ENCODE data around the gene NRM.

Gene NRM

GRCh38 chr6:30716879-30717128, 26.0 kb upstream of the NRM start:
- H3K36me3 ChIP-seq (ENCODE audit: insufficient read depth, low read length), result peaks cover 37% of the 10 kb centered on the region
- no peaks in the 10 kb centered on the region for H3K9me3 ChIP-seq (ENCODE audit: low read length)
- H3K4me1 ChIP-seq (ENCODE audit: insufficient read depth, low read length), result peaks cover 10% of the 10 kb centered on the region
- peak overlapping the region; percentile 68 for H3K4me3 ChIP-seq (ENCODE audit: low read length)
- H3K27me3 ChIP-seq (ENCODE audit: insufficient read depth, low read length), result no peaks in the 10 kb centered on the region
- peak overlapping the region; percentile 32 for H2AFZ ChIP-seq (ENCODE audit: low read depth, low read length)

- Histone ChIP-seq H3K36me3 (ENCODE audit: insufficient read depth, low read length) (peaks cover 50% of the 10 kb centered on the region), H3K4me1 (ENCODE audit: insufficient read depth, low read length) (peaks cover 10% of the 10 kb centered on the region), H3K9me3 (ENCODE audit: low read length) (no peaks in the 10 kb centered on the region), H3K27me3 (ENCODE audit: insufficient read depth, low read length) (no peaks in the 10 kb centered on the region), H3K4me3 (ENCODE audit: low read length) (no peak overlapping the region), H2AFZ (ENCODE audit: low read depth, low read length) (no peak overlapping the region)
Observed at GRCh38 chr6:30714263-30714662, 23.5 kb upstream of the NRM start.

- no peak overlapping the region for H3K4me3 ChIP-seq (ENCODE audit: low read length)
- H3K9me3 ChIP-seq (ENCODE audit: low read length), result no peaks in the 10 kb centered on the region
- H3K36me3 ChIP-seq (ENCODE audit: insufficient read depth, low read length), result peaks cover 63% of the 10 kb centered on the region
- H3K27me3 ChIP-seq (ENCODE audit: insufficient read depth, low read length), result no peaks in the 10 kb centered on the region
- peaks cover 5% of the 10 kb centered on the region for H3K4me1 ChIP-seq (ENCODE audit: insufficient read depth, low read length)
- H2AFZ ChIP-seq (ENCODE audit: low read depth, low read length), result no peak overlapping the region
Observed at GRCh38 chr6:30712441-30712945, 21.7 kb upstream of the NRM start.

GRCh38 chr6:30711758-30712380, 21.1 kb upstream of the NRM start:
- H3K4me1 ChIP-seq (ENCODE audit: insufficient read depth, low read length), result peaks cover 5% of the 10 kb centered on the region
- peaks cover 69% of the 10 kb centered on the region for H3K36me3 ChIP-seq (ENCODE audit: insufficient read depth, low read length)
- no peaks in the 10 kb centered on the region for H3K9me3 ChIP-seq (ENCODE audit: low read length)
- no peaks in the 10 kb centered on the region for H3K27me3 ChIP-seq (ENCODE audit: insufficient read depth, low read length)
- H2AFZ ChIP-seq (ENCODE audit: low read depth, low read length), result no peak overlapping the region
- no peak overlapping the region for H3K4me3 ChIP-seq (ENCODE audit: low read length)

- H2AFZ ChIP-seq (ENCODE audit: low read depth, low read length), result no peak overlapping the region
- H3K36me3 ChIP-seq (ENCODE audit: insufficient read depth, low read length), result peaks cover 73% of the 10 kb centered on the region
- H3K4me1 ChIP-seq (ENCODE audit: insufficient read depth, low read length), result no peaks in the 10 kb centered on the region
- no peak overlapping the region for H3K4me3 ChIP-seq (ENCODE audit: low read length)
- H3K9me3 ChIP-seq (ENCODE audit: low read length), result no peaks in the 10 kb centered on the region
- H3K27me3 ChIP-seq (ENCODE audit: insufficient read depth, low read length), result no peaks in the 10 kb centered on the region
Observed at GRCh38 chr6:30709101-30709868, 18.5 kb upstream of the NRM start.

- Histone ChIP-seq H2AFZ (ENCODE audit: low read depth, low read length) (no peak overlapping the region), H3K27me3 (ENCODE audit: insufficient read depth, low read length) (no peaks in the 10 kb centered on the region), H3K36me3 (ENCODE audit: insufficient read depth, low read length) (peaks cover 71% of the 10 kb centered on the region)
Observed at GRCh38 chr6:30707281-30707850, 16.6 kb upstream of the NRM start.

GRCh38 chr6:30705620-30706019, 14.8 kb upstream of the NRM start:
- Histone ChIP-seq H3K4me3 (ENCODE audit: low read length) (no peak overlapping the region), H3K27me3 (ENCODE audit: insufficient read depth, low read length) (no peaks in the 10 kb centered on the region), H3K36me3 (ENCODE audit: insufficient read depth, low read length) (peaks cover 62% of the 10 kb centered on the region), H2AFZ (ENCODE audit: low read depth, low read length) (no peak overlapping the region), H3K9me3 (ENCODE audit: low read length) (no peaks in the 10 kb centered on the region), H3K4me1 (ENCODE audit: insufficient read depth, low read length) (no peaks in the 10 kb centered on the region)

More at GRCh38 chr6:30707281-30707850, 16.6 kb upstream of the NRM start:
- Histone ChIP-seq H3K4me3 (ENCODE audit: low read length) (no peak overlapping the region), H3K4me1 (ENCODE audit: insufficient read depth, low read length) (no peaks in the 10 kb centered on the region), H3K9me3 (ENCODE audit: low read length) (no peaks in the 10 kb centered on the region)

- H3K27me3 ChIP-seq (ENCODE audit: insufficient read depth, low read length), result no peaks in the 10 kb centered on the region
- peaks cover 64% of the 10 kb centered on the region for H3K36me3 ChIP-seq (ENCODE audit: insufficient read depth, low read length)
- no peaks in the 10 kb centered on the region for H3K4me1 ChIP-seq (ENCODE audit: insufficient read depth, low read length)
- H2AFZ ChIP-seq (ENCODE audit: low read depth, low read length), result no peak overlapping the region
- H3K4me3 ChIP-seq (ENCODE audit: low read length), result no peak overlapping the region
- H3K9me3 ChIP-seq (ENCODE audit: low read length), result no peaks in the 10 kb centered on the region
Observed at GRCh38 chr6:30703821-30704220, 13.0 kb upstream of the NRM start.

GRCh38 chr6:30703011-30703410, 12.2 kb upstream of the NRM start:
- H2AFZ ChIP-seq (ENCODE audit: low read depth, low read length), result no peak overlapping the region
- H3K4me1 ChIP-seq (ENCODE audit: insufficient read depth, low read length), result no peaks in the 10 kb centered on the region
- H3K27me3 ChIP-seq (ENCODE audit: insufficient read depth, low read length), result no peaks in the 10 kb centered on the region
- no peaks in the 10 kb centered on the region for H3K9me3 ChIP-seq (ENCODE audit: low read length)
- H3K4me3 ChIP-seq (ENCODE audit: low read length), result no peak overlapping the region
- peaks cover 59% of the 10 kb centered on the region for H3K36me3 ChIP-seq (ENCODE audit: insufficient read depth, low read length)

GRCh38 chr6:30700340-30700739, 9.6 kb upstream of the NRM start:
- Histone ChIP-seq H3K27me3 (ENCODE audit: insufficient read depth, low read length) (no peaks in the 10 kb centered on the region), H3K4me1 (ENCODE audit: insufficient read depth, low read length) (no peaks in the 10 kb centered on the region), H3K36me3 (ENCODE audit: insufficient read depth, low read length) (peaks cover 42% of the 10 kb centered on the region), H3K9me3 (ENCODE audit: low read length) (no peaks in the 10 kb centered on the region), H3K4me3 (ENCODE audit: low read length) (no peak overlapping the region), H2AFZ (ENCODE audit: low read depth, low read length) (no peak overlapping the region)

- no peaks in the 10 kb centered on the region for H3K27me3 ChIP-seq (ENCODE audit: insufficient read depth, low read length)
- H3K36me3 ChIP-seq (ENCODE audit: insufficient read depth, low read length), result peaks cover 16% of the 10 kb centered on the region
- H3K4me1 ChIP-seq (ENCODE audit: insufficient read depth, low read length), result peaks cover 3% of the 10 kb centered on the region
- no peak overlapping the region for H3K4me3 ChIP-seq (ENCODE audit: low read length)
- no peaks in the 10 kb centered on the region for H3K9me3 ChIP-seq (ENCODE audit: low read length)
- H2AFZ ChIP-seq (ENCODE audit: low read depth, low read length), result no peak overlapping the region
Observed at GRCh38 chr6:30696432-30696831, 5.6 kb upstream of the NRM start.

- Histone ChIP-seq H3K27me3 (ENCODE audit: insufficient read depth, low read length) (no peaks in the 10 kb centered on the region), H2AFZ (ENCODE audit: low read depth, low read length) (peak overlapping the region; percentile 46), H3K4me1 (ENCODE audit: insufficient read depth, low read length) (peaks cover 36% of the 10 kb centered on the region), H3K4me3 (ENCODE audit: low read length) (peak overlapping the region; percentile 53), H3K9me3 (ENCODE audit: low read length) (no peaks in the 10 kb centered on the region), H3K36me3 (ENCODE audit: insufficient read depth, low read length) (no peaks in the 10 kb centered on the region)
Observed at GRCh38 chr6:30691208-30691847, 544 bp upstream of the NRM start.

GRCh38 chr6:30689985-30690384, 799 bp downstream of the NRM start:
- Histone ChIP-seq H3K36me3 (ENCODE audit: insufficient read depth, low read length) (no peaks in the 10 kb centered on the region), H3K4me3 (ENCODE audit: low read length) (peak overlapping the region; percentile 53), H3K9me3 (ENCODE audit: low read length) (no peaks in the 10 kb centered on the region), H3K4me1 (ENCODE audit: insufficient read depth, low read length) (peaks cover 49% of the 10 kb centered on the region), H3K27me3 (ENCODE audit: insufficient read depth, low read length) (no peaks in the 10 kb centered on the region), H2AFZ (ENCODE audit: low read depth, low read length) (no peak overlapping the region)
